Fibroblast of lung (primary cell): Measurements from ENCODE around the gene HMBS.

Experiments
- CTCF ChIP-seq, 2 donors: IDR thresholded peaks in 1 of 2; conservative IDR thresholded peaks in 1 of 2; 1 replicate in 1 of 2; 2 replicates in 1 of 2; pipeline ENCODE4 v1.5.1; 2011 to 2012; ENCODE audit warnings: low read length in 2 of 2, control low read depth in 1 of 2, inconsistent platforms in 1 of 2, low read depth in 1 of 2, mild to moderate bottlenecking in 1 of 2
- EZH2 ChIP-seq: IDR thresholded peaks from 2 replicates; pipeline ENCODE4 v1.5.1; 2012; ENCODE audit warnings: low read length, control low read depth, mild to moderate bottlenecking; ENCODE audit errors: missing control alignments

- no peak for TF ChIP-seq CTCF (conservative IDR thresholded peaks at IDR 0.05 in 1 of 2, IDR thresholded peaks at IDR 0.05 in 1 of 2; ENCODE audit: low read depth in 1 of 2, low read length in 2 of 2)
- TF ChIP-seq EZH2, result no peak
These were observed 37.1 kb downstream of the HMBS start for GRCh38 chr11:119121811-119122124.
